Hypothalamus (tissue), 51 donors: Measurements from ENCODE around the gene ALDH3B2.
"Not testable (repeated sequence)": the region's sequence is repeated elsewhere in the genome, so short reads cannot be mapped to it uniquely, and the experiment has no call there.

Source experiments
- DNase-seq, 51 donors: peaks; one replicate each; lab custom pipeline; 2025; lab: John Stamatoyannopoulos, UW

Gene ALDH3B2, protein sequence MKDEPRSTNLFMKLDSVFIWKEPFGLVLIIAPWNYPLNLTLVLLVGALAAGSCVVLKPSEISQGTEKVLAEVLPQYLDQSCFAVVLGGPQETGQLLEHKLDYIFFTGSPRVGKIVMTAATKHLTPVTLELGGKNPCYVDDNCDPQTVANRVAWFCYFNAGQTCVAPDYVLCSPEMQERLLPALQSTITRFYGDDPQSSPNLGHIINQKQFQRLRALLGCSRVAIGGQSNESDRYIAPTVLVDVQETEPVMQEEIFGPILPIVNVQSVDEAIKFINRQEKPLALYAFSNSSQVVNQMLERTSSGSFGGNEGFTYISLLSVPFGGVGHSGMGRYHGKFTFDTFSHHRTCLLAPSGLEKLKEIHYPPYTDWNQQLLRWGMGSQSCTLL

DNA sequence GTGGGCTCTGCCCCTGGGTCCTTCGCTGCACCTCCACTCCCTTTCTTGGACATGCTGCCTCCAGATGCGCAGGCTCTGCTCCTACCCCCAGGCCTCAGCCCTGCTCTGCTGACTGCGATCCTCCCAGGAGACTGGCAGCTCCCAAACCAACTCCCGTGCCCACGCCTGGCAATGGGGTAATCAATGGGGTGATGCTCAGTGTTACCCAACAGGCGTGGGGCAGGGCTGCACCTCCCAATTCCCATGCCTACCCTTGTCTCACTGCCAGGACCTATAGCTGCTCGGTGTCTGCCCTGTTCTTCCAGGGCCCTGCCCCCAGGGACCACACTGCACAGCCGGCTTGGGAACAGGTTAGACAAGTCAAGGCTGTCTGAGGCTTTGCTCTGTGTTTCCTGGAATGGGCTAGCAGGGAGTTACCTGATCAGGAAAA lies at the start of gene ALDH3B2:
ALDH3B2 (minus strand) TSS at position 182 of the 430 bp plus-strand sequence. CDS start 7,688 bp downstream, outside the sequence.
- no peak for DNase-seq

DNA sequence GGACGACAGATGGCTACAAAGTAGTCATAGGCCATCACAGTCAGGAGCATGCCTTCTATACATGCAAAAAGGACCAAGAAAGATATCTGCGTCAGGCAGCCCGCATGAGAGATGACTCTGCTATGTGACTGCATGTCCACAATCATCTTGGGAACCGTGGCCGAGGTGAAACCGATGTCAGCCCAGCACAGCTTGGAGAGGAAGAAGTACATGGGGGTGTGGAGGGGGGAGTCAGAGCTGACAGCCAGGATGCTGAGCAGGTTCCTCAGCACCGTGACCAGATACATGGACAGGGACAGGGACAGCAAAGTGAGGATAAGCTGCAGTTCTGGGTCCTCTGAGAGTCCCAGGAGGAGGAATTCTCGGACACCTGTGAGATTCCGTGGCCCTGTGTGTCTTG lies 48.6 kb upstream of the ALDH3B2 start:
- not testable (repeated sequence) for DNase-seq

DNA sequence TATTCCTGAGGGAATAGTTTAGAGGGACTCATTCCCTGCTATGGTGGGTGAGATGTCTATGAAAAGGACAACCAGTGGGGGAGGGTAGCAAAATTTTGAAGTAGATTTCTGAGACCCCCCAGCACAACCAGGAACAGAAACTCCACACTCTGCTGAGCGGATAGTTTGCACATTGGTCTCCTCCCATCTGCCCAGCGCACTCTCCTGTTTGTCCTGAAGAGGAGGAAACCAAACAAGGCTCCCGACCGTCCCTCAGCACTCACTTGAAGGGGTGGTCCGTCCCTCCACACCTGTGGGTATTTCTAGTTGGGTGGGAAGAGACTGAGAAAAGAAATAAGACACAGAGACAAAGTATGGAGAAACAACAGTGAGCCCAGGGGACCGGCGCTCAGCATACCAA lies 41.8 kb upstream of the ALDH3B2 start:
- DNase-seq: not testable (repeated sequence)

DNA sequence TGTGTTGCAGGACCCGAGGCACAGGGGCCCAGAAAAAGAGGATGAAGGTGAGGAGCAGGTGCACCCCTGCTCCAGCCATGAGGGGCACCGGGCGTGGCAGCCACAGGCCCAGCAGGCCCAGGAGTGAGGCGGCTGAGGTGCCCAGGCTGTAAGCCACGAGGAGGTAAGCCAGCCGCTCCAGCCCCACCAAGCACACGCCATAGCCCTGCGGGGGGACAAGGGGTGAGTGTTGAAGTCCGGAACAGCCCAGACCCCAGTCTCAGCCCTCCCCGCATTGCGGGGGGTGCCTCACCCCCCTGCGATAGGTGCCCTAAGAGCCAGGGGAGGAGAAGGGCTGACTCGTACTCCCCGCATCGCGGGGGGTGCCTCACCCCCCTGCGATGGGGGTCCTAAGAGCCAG lies 41.4 kb upstream of the ALDH3B2 start:
- DNase-seq: not testable (repeated sequence)

DNA sequence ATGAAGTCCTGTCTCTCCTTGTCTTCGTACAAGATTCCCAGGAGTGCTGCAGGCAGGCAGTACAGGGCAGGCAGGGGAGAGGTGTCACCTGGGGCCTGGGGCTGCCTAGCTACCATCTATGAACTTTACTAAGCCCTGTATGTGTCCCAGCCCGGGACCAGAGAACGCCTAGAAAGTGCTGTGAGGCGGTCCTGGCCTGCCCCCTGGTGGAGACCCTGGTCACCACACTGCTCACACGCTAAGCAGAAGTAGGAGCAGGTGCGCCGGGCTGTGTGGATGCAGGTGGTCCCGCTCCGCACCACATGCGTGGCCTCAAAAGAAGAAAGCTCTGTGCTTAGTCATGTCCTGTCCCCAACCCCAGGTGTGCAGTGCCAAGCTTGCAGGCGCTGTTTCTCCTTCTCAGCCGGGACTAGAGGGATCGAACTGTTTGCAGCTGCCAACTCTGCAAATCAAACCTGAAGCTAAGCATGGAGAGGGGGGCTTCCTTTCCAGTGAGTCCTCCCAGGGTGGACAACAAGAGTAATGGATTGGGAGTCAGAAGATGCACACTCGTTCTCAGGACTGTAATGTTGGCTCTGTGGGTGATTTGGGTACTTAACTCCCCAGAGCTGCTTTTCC lies 39.6 kb upstream of the ALDH3B2 start:
- not testable (repeated sequence) for DNase-seq

DNA sequence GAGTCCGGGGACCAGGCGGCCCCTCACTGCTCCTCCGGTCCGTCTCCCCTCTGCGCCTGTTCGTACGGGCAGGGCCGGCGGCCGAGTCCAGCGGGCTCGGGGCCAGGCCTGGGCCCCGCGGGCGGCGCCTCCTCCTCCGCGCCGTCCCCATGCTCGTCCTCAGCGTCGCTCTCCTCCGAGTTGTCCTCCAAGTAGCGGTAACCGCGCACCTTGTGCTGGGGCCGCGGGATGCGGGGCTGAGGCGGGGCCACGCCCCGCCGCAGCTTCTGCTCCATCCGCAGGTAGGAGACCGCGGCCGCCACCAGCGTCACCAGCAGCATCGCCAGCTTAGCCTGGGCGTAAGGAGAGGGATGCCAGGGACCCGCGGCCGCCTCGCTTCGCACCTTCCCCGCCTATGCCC lies 37.3 kb upstream of the ALDH3B2 start:
- DNase-seq: not testable (repeated sequence)

DNA sequence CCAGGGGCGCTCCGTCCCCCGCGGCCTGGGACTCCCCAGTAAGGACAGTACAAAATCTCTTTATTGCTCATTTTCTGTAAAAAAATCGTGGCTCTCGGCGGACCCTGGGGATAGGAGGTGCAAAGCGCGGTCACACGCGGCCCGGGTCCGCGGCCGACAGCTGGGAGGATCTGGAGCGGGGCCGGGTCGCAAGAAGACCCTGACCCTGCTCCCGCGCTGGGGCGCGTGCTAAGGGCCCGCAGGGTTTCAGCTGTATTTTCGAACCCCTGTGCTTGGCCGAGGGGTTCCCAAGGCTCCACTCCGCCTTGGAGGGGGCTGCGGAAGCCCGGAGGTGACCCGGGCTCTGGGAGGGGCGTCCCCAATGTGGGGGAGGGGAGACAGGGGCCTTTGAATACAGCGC lies 36.8 kb upstream of the ALDH3B2 start:
- DNase-seq: not testable (repeated sequence)

DNA sequence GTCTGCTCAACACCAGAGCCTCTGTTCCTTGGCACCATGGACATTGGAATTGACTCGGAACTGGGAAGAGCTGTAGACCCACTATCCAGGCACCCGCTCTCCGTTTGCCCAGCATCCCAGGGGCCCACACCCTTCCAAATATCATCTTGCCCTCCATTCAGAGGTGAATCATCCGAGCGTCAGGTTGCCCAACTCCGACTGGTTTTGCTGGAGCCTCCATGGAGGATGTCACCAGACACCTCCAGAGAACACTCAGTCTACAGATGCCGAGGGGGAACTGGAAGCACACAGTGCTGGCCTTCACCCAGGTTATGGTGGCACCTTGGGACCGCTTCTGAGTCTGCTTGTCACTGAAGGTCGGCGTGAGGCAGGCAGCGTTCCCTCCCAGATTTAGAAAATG lies 35.4 kb upstream of the ALDH3B2 start:
- not testable (repeated sequence) for DNase-seq

DNA sequence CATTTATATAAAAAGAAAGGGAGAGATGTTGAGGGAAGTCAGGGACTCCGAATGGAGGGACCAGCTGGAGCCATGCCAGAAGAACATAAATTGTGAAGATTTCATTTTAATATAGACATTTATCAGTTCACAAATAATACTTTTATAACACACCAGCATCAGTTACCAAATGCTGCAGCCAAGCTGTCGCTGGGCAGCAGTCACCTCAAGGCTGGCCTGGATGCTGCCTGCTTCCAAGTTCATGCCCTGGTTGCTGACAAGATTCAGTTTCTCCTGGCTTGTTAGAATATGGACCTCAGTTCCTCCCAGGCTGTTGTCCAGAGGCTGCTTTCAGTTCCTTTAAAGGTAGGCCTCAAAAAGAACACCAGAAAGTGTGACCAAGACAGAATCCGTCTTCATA lies 30.8 kb upstream of the ALDH3B2 start:
- DNase-seq: no peak

DNA sequence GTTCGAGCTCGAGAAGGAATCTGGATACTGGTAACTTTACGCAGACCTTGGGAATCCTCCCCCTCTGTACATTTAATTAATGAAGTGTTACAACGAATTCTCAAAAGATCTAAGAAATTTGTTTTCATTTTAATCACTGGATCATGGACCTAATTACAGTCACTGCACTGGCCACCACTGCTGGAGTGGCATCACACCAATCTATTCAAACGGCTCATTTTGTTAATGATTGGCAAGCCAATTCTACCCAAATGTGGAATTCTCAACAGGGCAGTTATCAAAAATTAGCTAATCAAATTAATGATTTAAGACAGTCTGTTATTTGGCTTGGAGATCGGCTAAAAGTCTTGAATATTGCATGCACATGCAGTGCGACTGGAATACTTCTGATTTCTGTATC lies 30.1 kb upstream of the ALDH3B2 start:
- no peak for DNase-seq

DNA sequence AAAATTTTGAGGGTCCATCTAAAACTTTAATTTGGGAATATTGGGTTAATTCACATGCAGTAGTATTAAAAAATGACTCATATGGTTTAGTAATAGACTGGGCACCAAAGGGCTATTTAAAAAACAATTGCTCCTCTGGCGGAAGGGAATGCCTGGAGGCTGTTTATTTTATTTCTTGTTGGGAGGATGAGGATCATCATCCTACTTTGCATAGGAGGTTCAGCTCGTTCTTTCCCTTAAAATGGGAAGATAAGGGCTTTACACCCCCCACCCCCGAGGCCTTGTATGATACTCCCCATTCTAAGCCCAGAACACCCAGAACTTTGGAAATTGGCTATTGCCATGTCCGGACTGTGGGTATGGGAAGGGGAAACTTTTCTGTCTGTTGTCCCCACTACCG lies 29.3 kb upstream of the ALDH3B2 start:
- not testable (repeated sequence) for DNase-seq

DNA sequence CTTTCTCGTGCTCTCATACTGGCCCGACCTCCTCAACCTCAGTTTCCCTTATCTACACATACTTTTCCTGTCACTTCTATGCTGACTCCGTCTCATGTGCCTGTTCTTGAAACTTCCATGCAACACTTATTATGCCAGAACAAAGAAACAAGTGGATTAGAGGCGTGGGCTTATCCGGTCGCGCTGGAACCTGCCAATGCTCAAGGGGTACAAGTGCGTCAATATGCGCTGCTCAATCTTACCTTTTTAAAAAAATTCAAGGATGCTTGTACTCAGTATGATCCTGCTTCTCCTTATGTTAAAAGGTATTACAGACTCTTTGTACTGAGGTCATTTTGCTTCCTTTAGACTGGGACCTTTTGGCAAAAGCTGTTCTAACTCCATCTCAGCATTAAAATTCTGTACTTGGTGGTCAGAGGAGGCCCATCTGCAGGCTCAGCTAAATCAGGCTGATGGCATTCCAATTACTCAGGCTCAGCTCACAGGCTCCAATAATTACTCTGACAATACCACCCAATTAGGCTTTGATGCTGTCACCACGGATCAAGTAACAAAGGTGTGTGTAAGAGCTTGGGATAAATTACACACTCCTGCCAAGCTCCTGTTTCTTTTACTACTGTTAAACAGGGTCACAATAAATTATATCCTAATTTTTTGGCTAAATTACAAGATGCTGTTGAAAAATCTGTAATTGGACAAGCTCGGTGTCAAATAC lies 26.3 kb upstream of the ALDH3B2 start:
- DNase-seq: no peak

DNA sequence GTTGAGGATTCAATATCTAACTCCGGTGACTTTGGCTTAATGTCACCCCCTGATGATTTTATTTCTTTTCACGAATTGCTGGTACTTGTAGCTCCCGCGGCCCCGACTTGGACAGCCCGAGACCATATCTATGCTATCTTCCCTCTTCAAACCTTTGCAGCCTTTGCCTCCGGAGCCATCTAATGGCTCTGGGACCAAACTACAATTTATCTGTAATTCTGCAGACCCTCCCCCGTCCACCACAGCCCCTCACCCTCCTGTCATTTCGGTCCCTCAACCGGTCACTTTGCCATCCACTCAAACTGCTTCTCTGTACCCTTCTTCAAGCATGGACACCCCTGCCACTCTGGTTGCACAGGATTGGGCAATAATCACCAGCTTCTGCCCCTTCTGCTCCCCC lies 25.7 kb upstream of the ALDH3B2 start:
- DNase-seq: no peak

DNA sequence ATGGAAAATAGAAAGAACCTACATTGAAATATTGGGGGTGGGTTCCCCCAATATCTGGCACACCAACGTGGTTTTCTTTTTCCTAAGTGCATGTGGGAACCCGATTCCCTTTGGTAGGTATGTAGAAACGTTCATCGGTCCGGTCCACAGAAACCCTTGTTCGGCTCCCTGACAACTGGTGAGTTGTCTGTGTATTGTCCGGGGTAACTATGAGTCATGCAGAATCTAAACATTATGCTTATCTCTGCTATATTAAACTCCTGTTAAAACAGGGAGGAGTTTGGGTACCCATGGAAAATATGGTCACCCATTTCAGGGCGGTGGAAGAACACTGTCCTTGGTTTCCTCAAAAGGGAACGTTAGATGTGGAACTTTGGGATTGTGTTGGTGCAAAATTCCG lies 25.1 kb upstream of the ALDH3B2 start:
- no peak for DNase-seq

DNA sequence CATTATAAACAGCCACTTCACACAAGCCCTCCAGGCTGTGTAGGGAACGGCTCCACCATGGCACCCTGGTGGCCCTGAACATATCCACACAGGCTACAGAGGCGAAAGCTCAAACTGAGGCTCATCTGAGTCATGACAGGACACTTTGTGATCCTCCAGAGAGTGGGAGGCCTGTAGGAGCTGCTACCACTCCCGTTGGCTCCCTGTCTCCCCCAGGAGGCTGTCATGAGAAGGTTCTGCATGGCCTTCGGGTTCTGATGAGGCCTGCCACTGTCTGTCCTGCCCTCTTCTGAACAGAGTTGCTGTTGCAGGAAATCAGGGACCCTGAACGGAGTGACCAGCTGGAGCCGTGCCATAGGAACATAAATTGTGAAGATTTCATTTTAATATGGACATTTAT lies 23.8 kb upstream of the ALDH3B2 start:
- no peak for DNase-seq

DNA sequence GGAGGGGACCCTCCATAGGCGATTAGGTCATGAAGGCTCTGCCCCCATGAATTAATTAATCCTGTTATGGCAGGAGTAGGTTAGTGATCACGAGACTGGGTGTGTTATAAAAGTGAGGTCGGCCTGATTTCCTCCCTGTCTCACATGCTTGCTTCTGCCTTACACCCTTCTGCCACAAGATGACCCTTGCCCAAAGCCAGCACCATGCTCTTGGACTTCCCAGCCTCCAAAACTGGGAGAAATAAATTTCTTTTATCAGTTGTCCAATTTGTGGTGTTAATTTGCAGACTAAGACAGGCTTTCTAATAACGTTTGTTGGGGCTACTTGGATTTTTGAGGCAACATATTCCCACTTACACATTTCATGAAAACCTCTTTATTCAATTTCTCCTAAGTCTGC lies 23.4 kb upstream of the ALDH3B2 start:
- no peak for DNase-seq

DNA sequence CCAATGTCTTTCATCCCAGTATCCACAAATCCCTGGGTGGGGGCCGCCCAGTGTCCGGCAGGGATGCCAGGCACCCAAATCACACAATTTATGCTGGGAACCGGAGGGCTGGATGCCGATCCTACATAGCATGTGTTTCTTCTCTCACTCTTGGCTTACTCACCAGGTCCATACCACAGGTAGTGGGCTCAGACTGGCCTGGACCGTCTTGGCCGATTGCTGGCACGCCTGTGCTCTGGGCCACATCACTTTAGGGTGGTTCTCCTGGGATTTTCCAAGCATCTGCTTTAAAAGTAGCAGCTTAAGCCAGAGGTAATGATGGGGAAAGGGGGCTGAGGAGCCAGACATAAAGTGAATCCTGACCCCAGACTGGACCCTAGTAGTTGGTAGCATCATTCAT lies 22.6 kb upstream of the ALDH3B2 start:
- DNase-seq: no peak

DNA sequence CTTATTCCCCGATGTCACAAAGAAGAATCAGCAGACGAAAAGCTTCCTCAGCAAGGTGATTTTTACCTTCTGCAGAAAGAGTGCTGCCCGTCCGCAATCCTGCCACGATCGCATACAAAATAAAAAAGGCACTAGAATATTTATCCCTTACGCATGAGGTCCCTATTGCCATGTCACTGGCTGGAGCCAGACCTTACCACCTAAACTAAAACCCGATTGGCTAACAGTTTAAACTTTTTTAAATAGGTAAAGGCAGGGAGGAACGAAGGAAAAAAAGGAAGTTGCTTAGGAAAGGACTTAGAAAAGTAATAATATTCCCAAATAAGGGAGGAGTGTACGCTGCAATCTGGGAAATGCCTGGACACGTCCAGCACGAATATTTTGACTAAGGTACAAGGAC lies 21.2 kb upstream of the ALDH3B2 start:
- no peak for DNase-seq

DNA sequence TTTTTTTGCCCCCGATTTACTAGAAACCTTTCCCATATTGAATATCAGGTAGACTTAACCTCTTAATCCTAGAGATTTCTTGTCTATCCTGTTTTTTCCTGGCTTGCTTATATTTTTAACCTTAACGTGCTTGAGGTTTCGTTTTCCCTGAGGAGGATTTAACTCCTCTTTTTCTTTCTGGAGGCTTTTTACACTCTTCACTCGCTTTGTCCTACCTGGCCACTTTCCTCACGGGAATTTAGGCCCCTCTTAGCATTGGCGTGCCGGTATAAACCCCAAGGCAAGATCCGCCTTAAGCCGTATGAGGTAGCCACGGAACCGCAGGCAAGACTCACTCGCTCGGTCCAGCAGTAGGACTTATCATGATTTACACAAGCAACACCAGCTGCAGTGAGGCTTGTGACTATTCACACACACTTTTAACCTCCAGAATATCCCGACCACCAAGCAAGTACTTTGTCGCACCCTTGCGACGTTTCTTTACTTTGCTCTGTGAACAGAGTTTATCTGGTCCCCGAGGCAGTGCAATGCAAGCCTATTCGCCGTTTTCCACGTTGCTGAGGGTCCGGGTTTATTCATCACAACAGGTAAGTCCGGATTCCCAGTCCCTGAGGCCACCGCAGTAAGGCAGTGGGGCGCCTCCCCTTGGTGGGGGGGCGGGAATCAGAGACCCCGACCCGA lies 20.6 kb upstream of the ALDH3B2 start:
- DNase-seq: no peak

DNA sequence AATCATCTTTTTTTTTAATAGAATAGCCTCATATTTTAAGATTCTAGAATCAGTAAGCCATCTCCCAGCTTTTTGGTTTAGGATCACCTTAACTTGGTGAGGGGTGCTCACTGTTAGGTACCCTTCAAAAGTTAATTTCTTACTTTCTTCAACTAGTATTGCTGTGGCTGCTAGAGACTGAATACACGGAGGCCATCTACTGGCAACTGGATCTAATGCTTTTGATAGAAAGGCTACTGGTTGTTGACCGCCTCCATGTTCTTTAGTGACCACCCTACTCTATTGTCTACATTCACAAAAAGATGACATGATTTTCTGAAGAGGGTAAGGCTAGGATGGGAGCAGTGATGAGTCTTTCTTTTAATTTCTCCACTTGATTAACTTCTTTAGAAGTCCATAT lies 16.7 kb upstream of the ALDH3B2 start:
- DNase-seq: no peak

DNA sequence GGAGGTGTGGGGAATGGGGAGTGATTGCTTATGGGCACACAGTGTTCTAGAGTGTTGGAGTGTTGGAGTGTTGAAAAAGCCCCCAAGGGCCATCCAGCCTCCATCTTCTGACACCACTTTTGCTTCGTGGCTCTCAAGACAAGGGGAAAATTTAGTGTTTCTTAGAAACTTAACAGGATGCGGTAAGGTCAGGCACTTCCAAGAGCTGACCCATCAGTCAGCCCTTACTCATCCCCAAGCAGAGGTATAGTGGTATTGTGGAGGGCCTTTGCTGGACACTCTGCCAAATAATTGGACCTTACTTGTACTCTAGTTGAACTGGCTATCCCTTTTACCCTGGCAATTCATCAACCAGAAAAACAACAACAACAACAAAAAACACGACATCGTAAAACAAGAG lies 14.8 kb upstream of the ALDH3B2 start:
- no peak for DNase-seq
